DOHH2 (cell line): ENCODE results near the gene CPA2.

Experiments used
- H3F3A ChIP-seq: fragments of 200-600 bp; sonication (generic), shearing (Covaris generic); 2 replicates; pipeline ENCODE4 v1.6.0; 2016; ENCODE audit warnings: antibody characterized with exemption, mild to moderate bottlenecking; ENCODE audit not compliant: control insufficient read depth, insufficient read depth
- H3K27ac ChIP-seq: fragments of 200-600 bp; sonication (generic); 2 replicates; pipeline ENCODE4 v1.5.1; 2014; ENCODE audit warnings: low read depth, mild to moderate bottlenecking, low read length, moderate library complexity
- H3K27me3 ChIP-seq: fragments of 200-600 bp; sonication (generic); 2 replicates; pipeline ENCODE4 v1.6.1; 2014; ENCODE audit warnings: mild to moderate bottlenecking, low read length, mixed read lengths; ENCODE audit not compliant: control insufficient read depth
- H3K36me3 ChIP-seq: fragments of 200-600 bp; sonication (generic); 2 replicates; pipeline ENCODE4 v1.6.1; 2014; ENCODE audit warnings: mild to moderate bottlenecking, low read length, moderate library complexity, mixed read lengths; ENCODE audit not compliant: control insufficient read depth
- H3K4me1 ChIP-seq: fragments of 200-600 bp; sonication (generic); 2 replicates; pipeline ENCODE4 v1.6.1; 2014; ENCODE audit warnings: mild to moderate bottlenecking, low read length, mixed read lengths; ENCODE audit not compliant: control insufficient read depth
- H3K4me2 ChIP-seq: fragments of 200-600 bp; sonication (generic); 2 replicates; pipeline ENCODE4 v1.6.0; 2014; ENCODE audit warnings: mild to moderate bottlenecking, low read length, moderate library complexity
- H3K4me3 ChIP-seq: fragments of 200-600 bp; sonication (generic); 2 replicates; pipeline ENCODE4 v1.5.1; 2014; ENCODE audit warnings: mild to moderate bottlenecking, low read length, mixed read lengths
- H3K79me2 ChIP-seq: fragments of 200-600 bp; sonication (generic); 2 replicates; pipeline ENCODE4 v1.6.1; 2014; ENCODE audit warnings: mild to moderate bottlenecking, low read length, mixed read lengths; ENCODE audit not compliant: control insufficient read depth
- H3K9me2 ChIP-seq: fragments of 200-600 bp; sonication (generic); replicated peaks from 2 replicates; pipeline ENCODE4 v1.6.1; 2014; ENCODE audit warnings: mild to moderate bottlenecking, low read length, mixed read lengths; ENCODE audit not compliant: control insufficient read depth
- H3K9me3 ChIP-seq: fragments of 200-600 bp; sonication (generic); 2 replicates; pipeline ENCODE4 v1.6.1; 2014; ENCODE audit warnings: antibody characterized with exemption, low read length, mixed read lengths; ENCODE audit not compliant: control insufficient read depth, insufficient read depth
- H4K20me1 ChIP-seq: fragments of 200-600 bp; sonication (generic); 2 replicates; pipeline ENCODE4 v1.6.0; 2014; ENCODE audit warnings: low read depth, mild to moderate bottlenecking, antibody characterized with exemption, low read length, moderate library complexity; ENCODE audit not compliant: control insufficient read depth, insufficient read depth
- EZH2phosphoT487 ChIP-seq: fragments of 200-600 bp; sonication (generic); IDR thresholded peaks from 2 replicates; pipeline ENCODE4 v1.6.1; 2017; ENCODE audit warnings: borderline replicate concordance, mild to moderate bottlenecking, antibody characterized with exemption, low read length, moderate library complexity, mixed read lengths
- TF ChIP-seq, protein P1 (sequence below): fragments of 200-600 bp; sonication (generic); IDR thresholded peaks from one replicate; pipeline ENCODE4 v1.5.1; 2014; ENCODE audit warnings: antibody characterized with exemption, mild to moderate bottlenecking, low read depth, low read length; ENCODE audit not compliant: poor library complexity, severe bottlenecking

Gene CPA2

GRCh38 chr7:130254555-130254954, 12.1 kb upstream of the CPA2 start:
- Histone ChIP-seq H3K4me2 (no peak overlapping the region), H3K9me3 (peaks cover 24% of the 10 kb centered on the region), H3K27ac (no peak overlapping the region), H3K27me3 (no peaks in the 10 kb centered on the region), H3K79me2 (no peaks in the 10 kb centered on the region), H3K9me2 (no peaks in the 10 kb centered on the region), H3K4me1 (no peaks in the 10 kb centered on the region), H3K36me3 (no peaks in the 10 kb centered on the region), H3K4me3 (no peak overlapping the region), H3F3A (no peaks in the 10 kb centered on the region), H4K20me1 (no peaks in the 10 kb centered on the region)
- TF ChIP-seq, protein P1, sequence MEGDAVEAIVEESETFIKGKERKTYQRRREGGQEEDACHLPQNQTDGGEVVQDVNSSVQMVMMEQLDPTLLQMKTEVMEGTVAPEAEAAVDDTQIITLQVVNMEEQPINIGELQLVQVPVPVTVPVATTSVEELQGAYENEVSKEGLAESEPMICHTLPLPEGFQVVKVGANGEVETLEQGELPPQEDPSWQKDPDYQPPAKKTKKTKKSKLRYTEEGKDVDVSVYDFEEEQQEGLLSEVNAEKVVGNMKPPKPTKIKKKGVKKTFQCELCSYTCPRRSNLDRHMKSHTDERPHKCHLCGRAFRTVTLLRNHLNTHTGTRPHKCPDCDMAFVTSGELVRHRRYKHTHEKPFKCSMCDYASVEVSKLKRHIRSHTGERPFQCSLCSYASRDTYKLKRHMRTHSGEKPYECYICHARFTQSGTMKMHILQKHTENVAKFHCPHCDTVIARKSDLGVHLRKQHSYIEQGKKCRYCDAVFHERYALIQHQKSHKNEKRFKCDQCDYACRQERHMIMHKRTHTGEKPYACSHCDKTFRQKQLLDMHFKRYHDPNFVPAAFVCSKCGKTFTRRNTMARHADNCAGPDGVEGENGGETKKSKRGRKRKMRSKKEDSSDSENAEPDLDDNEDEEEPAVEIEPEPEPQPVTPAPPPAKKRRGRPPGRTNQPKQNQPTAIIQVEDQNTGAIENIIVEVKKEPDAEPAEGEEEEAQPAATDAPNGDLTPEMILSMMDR, result no peak
- TF ChIP-seq EZH2phosphoT487, result no peak

- Histone ChIP-seq H3K27me3 (no peaks in the 10 kb centered on the region), H3K9me2 (no peaks in the 10 kb centered on the region), H3K4me2 (no peak overlapping the region), H3K4me1 (no peaks in the 10 kb centered on the region), H4K20me1 (no peaks in the 10 kb centered on the region), H3K27ac (no peak overlapping the region), H3K4me3 (no peak overlapping the region), H3K9me3 (peaks cover 24% of the 10 kb centered on the region), H3K36me3 (no peaks in the 10 kb centered on the region), H3K79me2 (no peaks in the 10 kb centered on the region), H3F3A (no peaks in the 10 kb centered on the region)
- TF ChIP-seq, protein P1, result no peak
These were observed 10.0 kb upstream of the CPA2 start for GRCh38 chr7:130256704-130257103.

DNA sequence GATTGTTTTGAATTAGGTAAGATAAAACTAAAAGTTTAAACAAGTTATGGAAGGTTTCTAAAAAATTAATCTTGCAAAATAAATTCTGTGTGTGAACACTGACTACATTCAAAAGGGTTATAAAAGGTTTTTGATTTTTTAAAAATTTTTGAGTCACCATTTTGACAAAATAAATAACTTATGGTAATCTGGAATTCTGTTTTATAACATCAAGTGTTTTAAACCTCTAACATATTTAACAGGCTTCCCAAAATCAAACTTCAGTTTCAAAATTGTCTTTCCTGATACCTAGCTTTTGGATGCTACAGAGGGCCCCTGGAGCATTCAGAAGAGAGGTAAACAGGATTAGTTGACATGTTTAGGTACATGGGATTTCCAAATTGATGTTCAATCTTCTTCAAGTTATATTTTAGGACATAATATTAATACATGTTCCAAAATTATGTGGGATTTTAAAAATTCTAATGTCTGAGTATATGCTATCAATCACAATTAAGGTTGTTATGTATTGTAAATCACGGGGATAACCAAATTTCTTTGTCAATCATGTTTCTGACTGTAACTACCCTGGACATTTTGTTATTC, 8.1 kb upstream of the CPA2 start:
- H3K27me3 ChIP-seq, result no peaks in the 10 kb centered on the region
- H3K9me3 ChIP-seq, result peaks cover 24% of the 10 kb centered on the region
- H3K4me3 ChIP-seq, result no peak overlapping the region
- no peaks in the 10 kb centered on the region for H3K36me3 ChIP-seq
- no peaks in the 10 kb centered on the region for H3K79me2 ChIP-seq
- H3K4me2 ChIP-seq, result no peak overlapping the region
- no peaks in the 10 kb centered on the region for H4K20me1 ChIP-seq
- no peaks in the 10 kb centered on the region for H3K4me1 ChIP-seq
- H3K27ac ChIP-seq, result no peak overlapping the region
- no peaks in the 10 kb centered on the region for H3K9me2 ChIP-seq
- H3F3A ChIP-seq, result no peaks in the 10 kb centered on the region
- no peak for TF ChIP-seq EZH2phosphoT487
- TF ChIP-seq, protein P1, result no peak
